PC-9 (cell line): ENCODE measurements around the gene SLC35F3. TPM values are rescaled to one million over a fixed set of nuclear protein-coding genes. Genes with fewer than 3 reads are reported as not detected.

Experiments used
- BruUV-seq: library from RNA; stranded (reverse); fragments of 400-500 nt; replicated peaks from 2 replicates; lab custom pipeline; 2021; lab: Mats Ljungman, UMichigan
- CTCF ChIA-PET: fragments of 300-600 bp; sonication (Branson Sonifier 250); formaldehyde crosslinking; loops from one replicate; lab custom pipeline; 2022; ENCODE audit warnings: antibody characterized with exemption; lab: Charles Lee
- POLR2A ChIA-PET: fragments of 300-600 bp; sonication (Branson Sonifier 250); formaldehyde crosslinking; loops from one replicate; lab custom pipeline; 2022; ENCODE audit warnings: antibody characterized with exemption; ENCODE audit not compliant: unreplicated experiment; lab: Charles Lee
- DNase-seq, 2 experiments: peaks; one replicate each; pipeline versions ENCODE4 v3.0.0 to v3.0.0-alpha.2; 2015 to 2022; ENCODE audit warnings: mixed read lengths in 1 of 2
- H2AFZ ChIP-seq: fragments of 200-600 bp; sonication (generic); 2 replicates; pipeline ENCODE4 v1.8.1; 2017; ENCODE audit warnings: antibody characterized with exemption
- H3F3A ChIP-seq: fragments of 200-600 bp; sonication (generic); 2 replicates; pipeline ENCODE4 v1.8.1; 2017; ENCODE audit warnings: antibody characterized with exemption, mild to moderate bottlenecking, low read depth; ENCODE audit not compliant: insufficient read depth
- H3K27ac ChIP-seq: fragments of 200-600 bp; sonication (generic); 2 replicates; pipeline ENCODE4 v1.6.1; 2016; ENCODE audit warnings: mixed run types
- H3K27me3 ChIP-seq: fragments of 200-600 bp; sonication (generic); 2 replicates; pipeline ENCODE4 v1.6.1; 2016; ENCODE audit warnings: low read depth, mixed run types; ENCODE audit not compliant: insufficient read depth
- H3K36me3 ChIP-seq: fragments of 200-600 bp; sonication (generic); 2 replicates; pipeline ENCODE4 v1.6.1; 2016; ENCODE audit warnings: low read depth, mixed run types
- H3K4me1 ChIP-seq: fragments of 200-600 bp; sonication (generic); replicated peaks from 2 replicates; pipeline ENCODE4 v1.6.1; 2016; ENCODE audit warnings: mixed run types; ENCODE audit not compliant: insufficient read depth
- H3K4me2 ChIP-seq: fragments of 200-600 bp; sonication (generic); 2 replicates; pipeline ENCODE4 v1.6.1; 2017; ENCODE audit warnings: mixed run types
- H3K4me3 ChIP-seq: fragments of 200-600 bp; sonication (generic); 2 replicates; pipeline ENCODE4 v1.6.1; 2016; ENCODE audit warnings: mixed run types
- H3K79me2 ChIP-seq: fragments of 200-600 bp; sonication (generic); 2 replicates; pipeline ENCODE4 v1.6.1; 2017; ENCODE audit warnings: low read depth, mixed run types
- H3K9me2 ChIP-seq: fragments of 200-600 bp; sonication (generic); 2 replicates; pipeline ENCODE4 v1.8.1; 2017; ENCODE audit warnings: mild to moderate bottlenecking; ENCODE audit not compliant: insufficient read depth
- H3K9me3 ChIP-seq: fragments of 200-600 bp; sonication (generic); 2 replicates; pipeline ENCODE4 v1.8.1; 2016; ENCODE audit warnings: low read depth; ENCODE audit not compliant: insufficient read depth
- H4K20me1 ChIP-seq: fragments of 200-600 bp; sonication (generic); 2 replicates; pipeline ENCODE4 v1.8.1; 2017; ENCODE audit not compliant: insufficient read depth
- EZH2 ChIP-seq: fragments of 200-600 bp; sonication (generic); IDR thresholded peaks from 2 replicates; pipeline ENCODE4 v1.8.0; 2017; ENCODE audit warnings: antibody characterized with exemption, low read depth
- intact Hi-C: fragments of 100-400 bp; cut with micrococcal nuclease; formaldehyde crosslinking; loops from one replicate; pipeline ENCODE4 v1.10.0; 2022; ENCODE audit not compliant: unreplicated experiment
- total RNA-seq: library from RNA; stranded (reverse); gene quantifications from 2 replicates; pipeline ENCODE4 v1.2.3, GENCODE V29; 2021
- TF ChIP-seq, protein P1 (sequence below): fragments of 200-600 bp; sonication (generic); conservative IDR thresholded peaks from 2 replicates; pipeline ENCODE4 v1.6.1; 2017; ENCODE audit warnings: mixed run types, antibody characterized with exemption, mild to moderate bottlenecking, moderate library complexity

The SLC35F3 gene
- total RNA-seq, 1 experiment from 2014 or later, result 6.1 TPM

DNA sequence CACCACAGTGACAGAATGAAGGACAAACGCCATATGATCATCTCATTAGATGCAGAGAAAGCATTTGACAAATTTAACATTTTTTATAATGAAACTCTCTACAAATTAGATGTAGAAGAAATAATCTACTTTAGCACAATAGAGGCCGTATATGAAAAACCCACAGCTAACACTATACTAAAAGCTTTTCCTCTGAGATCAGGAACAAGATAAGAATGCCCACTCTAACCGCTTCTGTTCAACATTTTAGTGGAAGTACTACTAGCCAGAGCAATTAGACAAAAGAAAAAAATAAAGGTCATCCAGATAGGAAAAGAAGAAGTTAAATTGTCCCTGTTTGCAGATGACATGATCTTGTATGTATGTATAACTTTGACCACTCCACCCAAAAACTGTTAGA lies 109.7 kb downstream of the SLC35F3 start:
- CTCF ChIA-PET, result no interaction called here

DNA sequence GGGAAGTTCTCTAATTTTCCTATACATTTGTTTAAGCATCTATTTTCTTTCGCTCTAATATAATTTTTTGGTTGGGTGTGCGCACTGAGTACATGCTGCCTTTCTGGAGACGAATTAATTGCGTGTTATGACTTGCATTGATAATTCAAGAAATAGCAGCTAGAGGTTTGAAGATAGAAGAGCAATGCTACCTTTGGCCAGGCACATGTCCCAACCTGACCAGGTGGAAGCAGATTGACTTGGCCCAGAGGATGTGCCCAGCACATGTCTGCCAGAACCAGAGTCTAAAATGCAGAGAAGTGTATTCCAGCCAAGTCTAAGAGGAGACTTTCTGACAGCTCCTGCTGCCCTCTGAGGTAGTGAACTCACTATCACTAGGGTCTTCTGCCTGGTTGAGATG lies 114.3 kb downstream of the SLC35F3 start:
- Histone ChIP-seq H3K27ac (no peak overlapping the region), H3K27me3 (no peaks in the 10 kb centered on the region), H3K36me3 (no peaks in the 10 kb centered on the region), H3K4me3 (no peak overlapping the region), H3K4me2 (no peak overlapping the region), H3F3A (no peaks in the 10 kb centered on the region), H3K9me3 (no peaks in the 10 kb centered on the region; the same call in 1 of the 2 replicates), H2AFZ (no peak overlapping the region), H3K4me1 (no peaks in the 10 kb centered on the region), H3K79me2 (no peaks in the 10 kb centered on the region), H3K9me2 (no peaks in the 10 kb centered on the region), H4K20me1 (no peaks in the 10 kb centered on the region)
- no TSS peak for BruUV-seq
- CTCF ChIA-PET, result no interaction called here
- POLR2A ChIA-PET, result interaction anchor here (0.6 kb wide), 1 partner anchor 751 kb away, joined by 4 read pairs; no protein-coding TSS in a partner anchor
- DNase-seq, result no peak
- no peak for TF ChIP-seq EZH2
- TF ChIP-seq, protein P1, sequence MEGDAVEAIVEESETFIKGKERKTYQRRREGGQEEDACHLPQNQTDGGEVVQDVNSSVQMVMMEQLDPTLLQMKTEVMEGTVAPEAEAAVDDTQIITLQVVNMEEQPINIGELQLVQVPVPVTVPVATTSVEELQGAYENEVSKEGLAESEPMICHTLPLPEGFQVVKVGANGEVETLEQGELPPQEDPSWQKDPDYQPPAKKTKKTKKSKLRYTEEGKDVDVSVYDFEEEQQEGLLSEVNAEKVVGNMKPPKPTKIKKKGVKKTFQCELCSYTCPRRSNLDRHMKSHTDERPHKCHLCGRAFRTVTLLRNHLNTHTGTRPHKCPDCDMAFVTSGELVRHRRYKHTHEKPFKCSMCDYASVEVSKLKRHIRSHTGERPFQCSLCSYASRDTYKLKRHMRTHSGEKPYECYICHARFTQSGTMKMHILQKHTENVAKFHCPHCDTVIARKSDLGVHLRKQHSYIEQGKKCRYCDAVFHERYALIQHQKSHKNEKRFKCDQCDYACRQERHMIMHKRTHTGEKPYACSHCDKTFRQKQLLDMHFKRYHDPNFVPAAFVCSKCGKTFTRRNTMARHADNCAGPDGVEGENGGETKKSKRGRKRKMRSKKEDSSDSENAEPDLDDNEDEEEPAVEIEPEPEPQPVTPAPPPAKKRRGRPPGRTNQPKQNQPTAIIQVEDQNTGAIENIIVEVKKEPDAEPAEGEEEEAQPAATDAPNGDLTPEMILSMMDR, result no peak
- intact Hi-C loops, result no loop called here

More for the DNA sequence above, 109.7 kb downstream of the SLC35F3 start:
- no peak for DNase-seq
- Histone ChIP-seq H3K4me1 (no peaks in the 10 kb centered on the region), H4K20me1 (no peaks in the 10 kb centered on the region), H3K4me3 (no peak overlapping the region), H2AFZ (no peak overlapping the region), H3K79me2 (no peaks in the 10 kb centered on the region), H3F3A (no peaks in the 10 kb centered on the region), H3K27ac (no peak overlapping the region), H3K4me2 (no peak overlapping the region), H3K36me3 (no peaks in the 10 kb centered on the region), H3K27me3 (no peaks in the 10 kb centered on the region), H3K9me2 (no peaks in the 10 kb centered on the region; the same call in 1 of the 2 replicates), H3K9me3 (peaks cover 5% of the 10 kb centered on the region)
- intact Hi-C loops, result no loop called here
- TF ChIP-seq, protein P1, result no peak
- no peak for TF ChIP-seq EZH2
- no TSS peak for BruUV-seq
- POLR2A ChIA-PET, result no interaction called here

DNA sequence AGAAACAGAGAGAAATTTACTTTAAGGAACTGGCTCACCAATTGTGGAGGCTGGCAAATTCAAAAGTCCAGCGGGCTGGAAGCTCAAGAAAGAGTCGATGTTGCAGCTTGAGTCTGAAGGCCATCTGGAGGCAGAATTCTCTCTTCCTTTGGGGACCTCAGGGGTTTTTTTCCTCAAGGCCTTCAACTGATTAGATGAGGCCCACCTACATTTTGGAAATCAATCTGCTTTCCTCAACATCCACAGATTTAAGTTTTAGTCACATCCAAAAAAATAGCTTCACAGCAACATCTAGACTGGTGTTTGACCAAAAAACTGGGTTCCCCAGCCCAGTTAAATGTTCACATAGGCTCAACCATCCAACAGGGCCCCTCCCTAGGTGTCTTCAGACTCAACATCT lies 114.9 kb downstream of the SLC35F3 start:
- Histone ChIP-seq H3K27ac (no peak overlapping the region), H3K27me3 (no peaks in the 10 kb centered on the region), H2AFZ (no peak overlapping the region), H3K79me2 (no peaks in the 10 kb centered on the region), H3K4me1 (no peaks in the 10 kb centered on the region), H3K4me3 (no peak overlapping the region), H3F3A (no peaks in the 10 kb centered on the region), H3K4me2 (no peak overlapping the region), H3K36me3 (no peaks in the 10 kb centered on the region), H4K20me1 (no peaks in the 10 kb centered on the region), H3K9me3 (no peaks in the 10 kb centered on the region; the same call in 1 of the 2 replicates), H3K9me2 (no peaks in the 10 kb centered on the region)
- TF ChIP-seq, protein P1, result no peak
- no peak for TF ChIP-seq EZH2
- BruUV-seq, result no TSS peak
- intact Hi-C loops, result no loop called here
- ChIA-PET CTCF (no interaction called here), POLR2A (interaction anchor here (0.6 kb wide), 1 partner anchor 751 kb away, joined by 4 read pairs; no protein-coding TSS in a partner anchor)
- DNase-seq, result no peak
